8988T (cell line): Measurements from ENCODE around the gene ZNF709.
"Not testable (repeated sequence)": the region's sequence is repeated elsewhere in the genome, so short reads cannot be mapped to it uniquely, and the experiment has no call there.

Source experiments
- DNase-seq: peaks from one replicate; pipeline ENCODE4 v3.0.0; 2011

ZNF709 gene

GRCh38 chr19:12450844-12451243, 33.8 kb downstream of the ZNF709 start:
- DNase-seq = no peak

- DNase-seq = no peak
Measured at GRCh38 chr19:12448808-12449207, 35.8 kb downstream of the ZNF709 start.

GRCh38 chr19:12440541-12441316, 43.9 kb downstream of the ZNF709 start, which contains the start of gene ZNF443:
Gene ZNF443 (minus strand): TSS chr19:12441021. CDS start chr19:12440914, 107 bp downstream.
- DNase-seq = peak; percentile 31

GRCh38 chr19:12439686-12440540, 44.7 kb downstream of the ZNF709 start:
- not testable (repeated sequence) for DNase-seq

- DNase-seq = not testable (repeated sequence)
Measured at GRCh38 chr19:12430726-12431299, 53.8 kb downstream of the ZNF709 start.

GRCh38 chr19:12425888-12426274, 58.7 kb downstream of the ZNF709 start:
- DNase-seq = no peak

- DNase-seq = no peak
Measured at GRCh38 chr19:12425236-12425887, 59.3 kb downstream of the ZNF709 start.

GRCh38 chr19:12417273-12417672, 67.3 kb downstream of the ZNF709 start:
- DNase-seq = not testable (repeated sequence)

GRCh38 chr19:12411893-12412292, 72.7 kb downstream of the ZNF709 start:
- DNase-seq = no peak
